HEK293 (cell line): Measurements from ENCODE around the gene BCAS3.

Experiments
- CTCF ChIP-seq: fragments of 450-650 bp; formaldehyde crosslinking; IDR thresholded peaks from 2 replicates; pipeline ENCODE4 v1.5.1; 2016; ENCODE audit warnings: missing biosample characterization, missing genetic modification characterization
- ZBTB17 ChIP-seq: fragments of 450-650 bp; formaldehyde crosslinking; IDR thresholded peaks from 2 replicates; pipeline ENCODE4 v1.5.1; 2016; ENCODE audit warnings: missing biosample characterization, missing genetic modification characterization
- ZNF248 ChIP-seq: fragments of 450-650 bp; formaldehyde crosslinking; IDR thresholded peaks from 2 replicates; pipeline ENCODE4 v1.5.1; 2017; ENCODE audit warnings: missing biosample characterization, missing genetic modification characterization
- ZNF292 ChIP-seq: fragments of 450-650 bp; formaldehyde crosslinking; IDR thresholded peaks from 2 replicates; pipeline ENCODE4 v1.5.1; 2016; ENCODE audit warnings: low read depth, missing biosample characterization, missing genetic modification characterization, borderline replicate concordance
- ZNF449 ChIP-seq: fragments of 450-650 bp; formaldehyde crosslinking; IDR thresholded peaks from 2 replicates; pipeline ENCODE4 v1.5.1; 2017; ENCODE audit warnings: missing biosample characterization, mild to moderate bottlenecking, missing genetic modification characterization, moderate library complexity
- TF ChIP-seq, protein P1 (sequence below): fragments of 450-650 bp; formaldehyde crosslinking; IDR thresholded peaks from 2 replicates; pipeline ENCODE4 v1.5.1; 2016; ENCODE audit warnings: missing biosample characterization, missing genetic modification characterization

DNA sequence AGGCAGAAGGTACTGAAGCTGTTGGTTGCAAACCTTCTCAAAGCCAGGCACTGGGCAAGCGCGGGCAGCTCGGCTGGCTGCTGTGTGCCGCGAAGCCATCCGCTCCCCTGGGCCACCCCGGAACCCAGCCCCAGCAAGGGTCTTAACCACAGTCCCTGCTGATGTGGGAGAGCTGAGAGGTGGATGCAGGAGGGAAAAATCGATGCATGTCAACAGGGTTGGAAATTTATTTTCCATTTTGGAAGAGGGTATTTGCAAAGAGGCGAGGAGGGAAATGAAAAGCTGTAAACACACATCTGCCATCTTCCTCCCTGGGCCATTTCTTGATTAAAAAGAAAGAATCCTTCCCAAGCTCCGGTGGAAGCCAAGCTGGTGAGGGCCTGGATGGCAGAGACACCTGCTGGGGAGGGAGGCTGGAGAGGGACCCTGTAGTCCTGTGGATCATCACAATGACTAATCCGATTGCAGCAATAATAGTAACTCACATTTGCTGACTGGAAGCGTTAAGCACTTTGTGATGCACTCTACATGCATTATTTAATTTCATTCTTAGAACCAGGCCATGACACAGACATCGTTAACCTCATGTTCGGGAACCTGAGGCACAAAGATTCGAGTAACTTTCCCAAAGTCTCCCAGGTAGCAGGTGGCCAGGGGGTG is 708.1 kb downstream of the BCAS3 start:
- TF ChIP-seq ZNF449 (tag by site-specific recombination) (no peak), ZNF248 (tag by site-specific recombination) (no peak), CTCF (no peak), ZBTB17 (tag by site-specific recombination) (no peak), ZNF292 (tag by site-specific recombination) (no peak)
- TF ChIP-seq, protein P1, sequence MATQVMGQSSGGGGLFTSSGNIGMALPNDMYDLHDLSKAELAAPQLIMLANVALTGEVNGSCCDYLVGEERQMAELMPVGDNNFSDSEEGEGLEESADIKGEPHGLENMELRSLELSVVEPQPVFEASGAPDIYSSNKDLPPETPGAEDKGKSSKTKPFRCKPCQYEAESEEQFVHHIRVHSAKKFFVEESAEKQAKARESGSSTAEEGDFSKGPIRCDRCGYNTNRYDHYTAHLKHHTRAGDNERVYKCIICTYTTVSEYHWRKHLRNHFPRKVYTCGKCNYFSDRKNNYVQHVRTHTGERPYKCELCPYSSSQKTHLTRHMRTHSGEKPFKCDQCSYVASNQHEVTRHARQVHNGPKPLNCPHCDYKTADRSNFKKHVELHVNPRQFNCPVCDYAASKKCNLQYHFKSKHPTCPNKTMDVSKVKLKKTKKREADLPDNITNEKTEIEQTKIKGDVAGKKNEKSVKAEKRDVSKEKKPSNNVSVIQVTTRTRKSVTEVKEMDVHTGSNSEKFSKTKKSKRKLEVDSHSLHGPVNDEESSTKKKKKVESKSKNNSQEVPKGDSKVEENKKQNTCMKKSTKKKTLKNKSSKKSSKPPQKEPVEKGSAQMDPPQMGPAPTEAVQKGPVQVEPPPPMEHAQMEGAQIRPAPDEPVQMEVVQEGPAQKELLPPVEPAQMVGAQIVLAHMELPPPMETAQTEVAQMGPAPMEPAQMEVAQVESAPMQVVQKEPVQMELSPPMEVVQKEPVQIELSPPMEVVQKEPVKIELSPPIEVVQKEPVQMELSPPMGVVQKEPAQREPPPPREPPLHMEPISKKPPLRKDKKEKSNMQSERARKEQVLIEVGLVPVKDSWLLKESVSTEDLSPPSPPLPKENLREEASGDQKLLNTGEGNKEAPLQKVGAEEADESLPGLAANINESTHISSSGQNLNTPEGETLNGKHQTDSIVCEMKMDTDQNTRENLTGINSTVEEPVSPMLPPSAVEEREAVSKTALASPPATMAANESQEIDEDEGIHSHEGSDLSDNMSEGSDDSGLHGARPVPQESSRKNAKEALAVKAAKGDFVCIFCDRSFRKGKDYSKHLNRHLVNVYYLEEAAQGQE (tag by site-specific recombination): no peak
